Endothelial cell of umbilical vein (primary cell): ENCODE data around the gene ACTG1. TPM values are rescaled to one million over a fixed set of nuclear protein-coding genes. Genes with fewer than 3 reads are reported as not detected.

ENCODE experiments used
- BruUV-seq: library from RNA; stranded (reverse); fragments of 400-500 nt; replicated peaks from 2 replicates; lab custom pipeline; 2021; lab: Mats Ljungman, UMichigan
- CTCF ChIA-PET: fragments of 300-600, 350-600 bp; sonication (Branson Sonifier 250); formaldehyde crosslinking; loops from one replicate; lab custom pipeline; 2021; ENCODE audit warnings: antibody characterized with exemption, inconsistent platforms; lab: Charles Lee
- POLR2A ChIA-PET: fragments of 300-600, 350-600 bp; sonication (Branson Sonifier 250); formaldehyde crosslinking; loops from one replicate; lab custom pipeline; 2021; ENCODE audit warnings: antibody characterized with exemption, inconsistent platforms; lab: Charles Lee
- DNase-seq: peaks from one replicate; pipeline ENCODE4 v3.0.0-alpha.2; 2011; ENCODE audit warnings: low read depth, low spot score
- FAIRE-seq: peaks from 2 replicates; lab custom pipeline; 2011; peaks lifted over from hg19 to GRCh38; lab: Jason Lieb, UNC
- H2AFZ ChIP-seq: 2 replicates; pipeline ENCODE4 v1.6.0; 2012; ENCODE audit warnings: low read depth, low read length, control low read depth, inconsistent platforms
- H3K27ac ChIP-seq: 2 replicates; pipeline ENCODE4 v1.5.1; 2011; ENCODE audit warnings: low read depth, mild to moderate bottlenecking, control low read depth, low read length, moderate library complexity; ENCODE audit not compliant: insufficient read depth
- H3K27me3 ChIP-seq, 2 experiments: 2 replicates each; pipeline versions ENCODE4 v1.6.0 to v1.6.1; 2011; ENCODE audit warnings: low read length in 2 of 2, mixed read lengths in 1 of 2; ENCODE audit not compliant: control insufficient read depth in 2 of 2, insufficient read depth in 2 of 2
- H3K36me3 ChIP-seq, 2 experiments: 2 replicates in 1 of 2; 3 replicates in 1 of 2; pipeline ENCODE4 v1.5.1; 2011; ENCODE audit warnings: low read length in 2 of 2, mild to moderate bottlenecking in 1 of 2, moderate library complexity in 1 of 2; ENCODE audit not compliant: control insufficient read depth in 2 of 2, insufficient read depth in 2 of 2; ENCODE audit errors: extremely low read depth in 1 of 2
- H3K4me1 ChIP-seq: 3 replicates; pipeline ENCODE4 v1.5.1; 2011; ENCODE audit warnings: mild to moderate bottlenecking, low read length; ENCODE audit not compliant: control insufficient read depth, insufficient read depth; ENCODE audit errors: extremely low read depth
- H3K4me2 ChIP-seq: 2 replicates; pipeline ENCODE4 v1.6.1; 2011; ENCODE audit warnings: low read length, control low read depth, mixed read lengths; ENCODE audit not compliant: insufficient read depth
- H3K4me3 ChIP-seq, 3 experiments: fragments of 200-600 bp in 1 of 3; sonication (generic), shearing (Covaris generic) in 1 of 3; replicated peaks in 1 of 3; 2 replicates each; pipeline ENCODE4 v1.5.1; 2011 to 2016; ENCODE audit warnings: control low read depth in 3 of 3, low read length in 3 of 3, mild to moderate bottlenecking in 2 of 3, inconsistent platforms in 1 of 3, low read depth in 1 of 3, moderate library complexity in 1 of 3; ENCODE audit not compliant: insufficient read depth in 1 of 3
- H3K79me2 ChIP-seq: 2 replicates; pipeline ENCODE4 v1.6.0; 2012; ENCODE audit warnings: low read length, inconsistent platforms; ENCODE audit not compliant: control insufficient read depth, insufficient read depth
- H3K9ac ChIP-seq: replicated peaks from 2 replicates; pipeline ENCODE3; 2011; ENCODE audit warnings: low read length, control low read depth; ENCODE audit not compliant: insufficient read depth; ENCODE audit errors: extremely low read depth
- H3K9me1 ChIP-seq: replicated peaks from 3 replicates; pipeline ENCODE4 v1.6.0; 2011; ENCODE audit warnings: mild to moderate bottlenecking, low read length; ENCODE audit not compliant: control insufficient read depth, insufficient read depth; ENCODE audit errors: extremely low read depth
- H3K9me3 ChIP-seq: replicated peaks from 2 replicates; pipeline ENCODE4 v1.5.1; 2012; ENCODE audit warnings: low read length, inconsistent platforms; ENCODE audit not compliant: control insufficient read depth, insufficient read depth
- H4K20me1 ChIP-seq: replicated peaks from 2 replicates; pipeline ENCODE3; 2011; ENCODE audit warnings: mild to moderate bottlenecking, low read length; ENCODE audit not compliant: control insufficient read depth, insufficient read depth; ENCODE audit errors: extremely low read depth
- EZH2 ChIP-seq: IDR thresholded peaks from 2 replicates; pipeline ENCODE4 v1.6.1; 2012; ENCODE audit warnings: borderline replicate concordance, low read depth, mild to moderate bottlenecking, moderate library complexity, low read length, inconsistent platforms; ENCODE audit not compliant: severe bottlenecking
- FOS ChIP-seq: IDR thresholded peaks from 2 replicates; pipeline ENCODE4 v1.6.1; 2011; ENCODE audit warnings: mild to moderate bottlenecking, low read length, moderate library complexity, borderline replicate concordance; ENCODE audit not compliant: insufficient read depth
- GATA2 ChIP-seq: IDR thresholded peaks from 2 replicates; pipeline ENCODE4 v1.7.0; 2011; ENCODE audit warnings: low read depth, mild to moderate bottlenecking, moderate library complexity, mixed read lengths, low read length; ENCODE audit not compliant: insufficient read length, insufficient read depth
- JUN ChIP-seq: IDR thresholded peaks from 2 replicates; pipeline ENCODE4 v1.6.1; 2011; ENCODE audit warnings: borderline replicate concordance, low read depth; ENCODE audit not compliant: insufficient read length, insufficient read depth
- MYC ChIP-seq: IDR thresholded peaks from one replicate; pipeline ENCODE4 v1.6.1; 2011; ENCODE audit warnings: mild to moderate bottlenecking, low read depth, low read length
- POLR2A ChIP-seq: IDR thresholded peaks from 2 replicates; pipeline ENCODE4 v1.6.1; 2012; ENCODE audit warnings: low read depth, mild to moderate bottlenecking, control low read depth, low read length
- POLR2AphosphoS5 ChIP-seq: IDR thresholded peaks from 2 replicates; pipeline ENCODE4 v1.6.1; 2012; ENCODE audit warnings: low read depth, mild to moderate bottlenecking, control low read depth, low read length, moderate library complexity; ENCODE audit not compliant: insufficient read depth
- dilution Hi-C: fragments of 300-500 bp; cut with MboI; formaldehyde crosslinking; loops from one replicate; pipeline ENCODE4 v1.15.0; 2019; ENCODE audit warnings: low sequenced_read_pairs; ENCODE audit not compliant: extremely low pct_ligation_motif_present
- intact Hi-C: fragments of 100-400 bp; cut with micrococcal nuclease; formaldehyde crosslinking; loops from one replicate; pipeline ENCODE4 v1.10.0; 2022
- polyA plus RNA-seq, 4 experiments: library from polyadenylated mRNA; depleted of rRNA in 3 of 4; stranded (reverse) in 3 of 4; unstranded in 1 of 4; fragments of >200 nt; gene quantifications; 2 replicates each; pipeline versions ENCODE4 v1.2.1 to v1.2.3, GENCODE V29; 2011 to 2012; ENCODE audit warnings: missing spikeins in 1 of 4
- total RNA-seq: library from RNA; stranded (reverse); gene quantifications from 2 replicates; pipeline ENCODE4 v1.2.3, GENCODE V29; 2021
- TF ChIP-seq, protein P1 (sequence below), 2 donors: IDR thresholded peaks; 1 replicate in 1 of 2; 2 replicates in 1 of 2; pipeline ENCODE4 v1.5.1; 2011; ENCODE audit warnings: low read length in 2 of 2, mild to moderate bottlenecking in 2 of 2, moderate library complexity in 2 of 2, control low read depth in 1 of 2, inconsistent platforms in 1 of 2, low read depth in 1 of 2; ENCODE audit not compliant: insufficient read depth in 1 of 2; ENCODE audit errors: extremely low read depth in 1 of 2
- TF ChIP-seq, protein P2 (sequence below): IDR thresholded peaks from 2 replicates; pipeline ENCODE4 v1.6.1; 2011; ENCODE audit not compliant: insufficient read depth, insufficient read length

The ACTG1 gene
- total and polyA plus RNA-seq, 2 donors (not counting 3 experiments of a cell fraction or from before 2014, with no cell fraction given) = 6,127 to 10,663 TPM

DNA sequence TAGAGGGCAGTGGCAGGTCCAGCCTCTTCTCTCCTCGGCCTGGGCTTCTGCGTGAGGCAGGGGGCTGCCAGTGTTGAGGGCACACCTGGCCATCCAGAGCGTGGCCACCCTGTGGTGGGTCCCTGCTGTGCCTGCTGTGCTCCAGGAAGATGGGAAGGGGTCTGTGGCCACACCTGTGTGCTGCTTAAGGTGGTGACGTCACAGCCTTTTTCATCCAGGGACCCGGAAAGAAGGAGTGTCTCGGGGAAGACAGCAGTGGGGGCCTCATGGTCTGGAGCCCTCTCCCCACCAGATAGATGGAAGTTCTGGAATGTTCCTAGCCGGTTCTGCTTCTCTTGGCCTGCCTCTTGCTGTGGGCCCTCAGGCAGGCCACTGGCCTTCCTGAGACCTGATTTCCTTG is 36.5 kb downstream of the ACTG1 start:
- no peaks in the 10 kb centered on the region for H3K4me1 ChIP-seq
- DNase-seq (no peak), FAIRE-seq (no peak)
- no peaks in the 10 kb centered on the region for H3K9me3 ChIP-seq
- POLR2A ChIA-PET = no interaction called here
- H3K27ac ChIP-seq = no peak overlapping the region
- no peak overlapping the region for H2AFZ ChIP-seq
- no peak for TF ChIP-seq POLR2AphosphoS5
- no peak for TF ChIP-seq EZH2
- TF ChIP-seq, protein P1, sequence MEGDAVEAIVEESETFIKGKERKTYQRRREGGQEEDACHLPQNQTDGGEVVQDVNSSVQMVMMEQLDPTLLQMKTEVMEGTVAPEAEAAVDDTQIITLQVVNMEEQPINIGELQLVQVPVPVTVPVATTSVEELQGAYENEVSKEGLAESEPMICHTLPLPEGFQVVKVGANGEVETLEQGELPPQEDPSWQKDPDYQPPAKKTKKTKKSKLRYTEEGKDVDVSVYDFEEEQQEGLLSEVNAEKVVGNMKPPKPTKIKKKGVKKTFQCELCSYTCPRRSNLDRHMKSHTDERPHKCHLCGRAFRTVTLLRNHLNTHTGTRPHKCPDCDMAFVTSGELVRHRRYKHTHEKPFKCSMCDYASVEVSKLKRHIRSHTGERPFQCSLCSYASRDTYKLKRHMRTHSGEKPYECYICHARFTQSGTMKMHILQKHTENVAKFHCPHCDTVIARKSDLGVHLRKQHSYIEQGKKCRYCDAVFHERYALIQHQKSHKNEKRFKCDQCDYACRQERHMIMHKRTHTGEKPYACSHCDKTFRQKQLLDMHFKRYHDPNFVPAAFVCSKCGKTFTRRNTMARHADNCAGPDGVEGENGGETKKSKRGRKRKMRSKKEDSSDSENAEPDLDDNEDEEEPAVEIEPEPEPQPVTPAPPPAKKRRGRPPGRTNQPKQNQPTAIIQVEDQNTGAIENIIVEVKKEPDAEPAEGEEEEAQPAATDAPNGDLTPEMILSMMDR (IDR thresholded peaks at IDR 0.05; ENCODE audit: extremely low read depth in 1 of 2, insufficient read depth in 1 of 2, low read depth in 1 of 2, low read length in 2 of 2) = no peak
- TF ChIP-seq, protein P2, sequence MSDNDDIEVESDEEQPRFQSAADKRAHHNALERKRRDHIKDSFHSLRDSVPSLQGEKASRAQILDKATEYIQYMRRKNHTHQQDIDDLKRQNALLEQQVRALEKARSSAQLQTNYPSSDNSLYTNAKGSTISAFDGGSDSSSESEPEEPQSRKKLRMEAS = no peak
- TF ChIP-seq GATA2 = no peak
- TF ChIP-seq FOS = no peak
- no peak for TF ChIP-seq JUN
- no peak for TF ChIP-seq MYC
- TF ChIP-seq POLR2A = no peak
- no peaks in the 10 kb centered on the region for H3K79me2 ChIP-seq
- no peaks in the 10 kb centered on the region for H3K36me3 ChIP-seq
- dilution Hi-C loops = no loop called here
- no TSS peak for BruUV-seq
- peaks cover 0 to 1% of the 10 kb centered on the region in 2 experiments for H3K27me3 ChIP-seq
- intact Hi-C loops = no loop called here
- H3K4me3 ChIP-seq = no peak overlapping the region
- no peaks in the 10 kb centered on the region for H4K20me1 ChIP-seq
- H3K9me1 ChIP-seq = no peaks in the 10 kb centered on the region
- no peak overlapping the region for H3K4me2 ChIP-seq
- CTCF ChIA-PET = interaction anchor here (0.9 kb wide), 1 partner anchor 36 kb away, joined by 4 read pairs; no protein-coding TSS in a partner anchor
- H3K9ac ChIP-seq = no peak overlapping the region
